GM10266 (cell line): Measurements from ENCODE around the gene LSG1.
A peak's percentile ranks its signal among the peaks of the same experiment; 100 is the strongest.

ENCODE experiments used
- DNase-seq: peaks from one replicate; pipeline ENCODE4 v3.0.0; 2012; ENCODE audit errors: extremely low spot score
- CTCF ChIP-seq: IDR thresholded peaks from 2 replicates; pipeline ENCODE4 v1.5.1; 2012; ENCODE audit warnings: mild to moderate bottlenecking, low read depth; ENCODE audit not compliant: control insufficient read depth, insufficient read depth; ENCODE audit errors: missing control alignments

The LSG1 gene

GRCh38 chr3:194682694-194683310, 10.8 kb upstream of the LSG1 start:
- peak; percentile 89 for DNase-seq
- TF ChIP-seq CTCF: peak; percentile 99

- no peak for DNase-seq
- no peak for TF ChIP-seq CTCF
Observed at GRCh38 chr3:194682189-194682693, 10.2 kb upstream of the LSG1 start.

GRCh38 chr3:194680888-194681615, 9.1 kb upstream of the LSG1 start:
- DNase-seq: no peak
- no peak for TF ChIP-seq CTCF

GRCh38 chr3:194676471-194676870, 4.5 kb upstream of the LSG1 start:
- no peak for DNase-seq
- TF ChIP-seq CTCF: no peak

- TF ChIP-seq CTCF: no peak
- DNase-seq: no peak
Observed at GRCh38 chr3:194675680-194676079, 3.7 kb upstream of the LSG1 start.

GRCh38 chr3:194675081-194675640, 3.2 kb upstream of the LSG1 start:
- no peak for TF ChIP-seq CTCF
- DNase-seq: peak; percentile 48

- no peak for TF ChIP-seq CTCF
- DNase-seq: no peak
Observed at GRCh38 chr3:194673761-194674160, 1.8 kb upstream of the LSG1 start.
